Upper lobe of left lung (tissue), 4 donors: ENCODE results near the gene MAMDC2.

ENCODE experiments used
- EP300 ChIP-seq, 4 donors: sonication (generic); formaldehyde crosslinking; IDR thresholded peaks; one replicate each; pipeline ENCODE4 v1.5.1; 2017; ENCODE audit warnings: antibody characterized with exemption in 4 of 4, control low read depth in 2 of 4
- POLR2A ChIP-seq, 4 donors: fragments of 450-650 bp; IDR thresholded peaks; one replicate each; pipeline ENCODE4 v1.5.1; 2016 to 2017; ENCODE audit warnings: antibody characterized with exemption in 4 of 4, mild to moderate bottlenecking in 2 of 4
- POLR2AphosphoS5 ChIP-seq, 2 donors: sonication (generic); formaldehyde crosslinking; IDR thresholded peaks; one replicate each; pipeline ENCODE4 v1.5.1; 2017; ENCODE audit warnings: antibody characterized with exemption in 2 of 2
- TF ChIP-seq, protein P1 (sequence below), 6 experiments: fragments of 450-650 bp in 4 of 6; fragments of 200-600 bp in 2 of 6; sonication (generic) in 2 of 6; IDR thresholded peaks; one replicate each; pipeline ENCODE4 v1.5.1; 2016 to 2019; ENCODE audit warnings: antibody characterized with exemption in 6 of 6

DNA sequence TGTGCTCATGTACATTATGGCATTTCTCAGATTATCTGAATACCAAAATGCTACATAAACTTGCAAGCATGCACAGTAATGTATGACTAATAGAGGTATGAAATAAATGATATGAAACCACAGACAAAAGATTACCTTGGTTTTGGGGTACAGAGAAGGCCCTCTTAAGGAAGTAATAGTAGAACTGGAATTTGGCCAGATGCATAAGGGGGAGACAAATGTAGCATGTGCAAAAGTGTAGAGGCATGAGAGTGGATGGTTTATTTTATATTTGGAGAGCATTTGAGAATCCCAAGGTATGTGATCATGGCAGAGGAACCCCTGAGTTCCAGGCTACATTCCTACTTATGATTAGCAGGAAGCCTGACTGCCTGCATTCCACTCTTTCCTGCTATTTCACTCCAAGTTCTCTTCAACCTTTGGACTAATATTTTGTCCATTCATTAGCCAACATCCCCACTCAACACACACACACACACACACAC lies 74.2 kb downstream of the MAMDC2 start:
- TF ChIP-seq, protein P1, sequence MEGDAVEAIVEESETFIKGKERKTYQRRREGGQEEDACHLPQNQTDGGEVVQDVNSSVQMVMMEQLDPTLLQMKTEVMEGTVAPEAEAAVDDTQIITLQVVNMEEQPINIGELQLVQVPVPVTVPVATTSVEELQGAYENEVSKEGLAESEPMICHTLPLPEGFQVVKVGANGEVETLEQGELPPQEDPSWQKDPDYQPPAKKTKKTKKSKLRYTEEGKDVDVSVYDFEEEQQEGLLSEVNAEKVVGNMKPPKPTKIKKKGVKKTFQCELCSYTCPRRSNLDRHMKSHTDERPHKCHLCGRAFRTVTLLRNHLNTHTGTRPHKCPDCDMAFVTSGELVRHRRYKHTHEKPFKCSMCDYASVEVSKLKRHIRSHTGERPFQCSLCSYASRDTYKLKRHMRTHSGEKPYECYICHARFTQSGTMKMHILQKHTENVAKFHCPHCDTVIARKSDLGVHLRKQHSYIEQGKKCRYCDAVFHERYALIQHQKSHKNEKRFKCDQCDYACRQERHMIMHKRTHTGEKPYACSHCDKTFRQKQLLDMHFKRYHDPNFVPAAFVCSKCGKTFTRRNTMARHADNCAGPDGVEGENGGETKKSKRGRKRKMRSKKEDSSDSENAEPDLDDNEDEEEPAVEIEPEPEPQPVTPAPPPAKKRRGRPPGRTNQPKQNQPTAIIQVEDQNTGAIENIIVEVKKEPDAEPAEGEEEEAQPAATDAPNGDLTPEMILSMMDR (IDR thresholded peaks at IDR 0.05): no peak
- TF ChIP-seq POLR2A (IDR thresholded peaks at IDR 0.05) (no peak), POLR2AphosphoS5 (IDR thresholded peaks at IDR 0.05) (no peak), EP300 (IDR thresholded peaks at IDR 0.05) (no peak)
